Nephron progenitor cell (in vitro differentiated cells): Measurements from ENCODE around the gene GPR162.
A peak's percentile ranks its signal among the peaks of the same experiment; 100 is the strongest.

Source experiments
- DNase-seq: peaks from one replicate; pipeline ENCODE4 v3.0.0; 2021
- H3K27ac Mint-ChIP-seq: 2 replicates; pipeline ENCODE4 v1.8.0; 2021; ENCODE audit warnings: mild to moderate bottlenecking, moderate library complexity, mixed read lengths
- H3K27me3 Mint-ChIP-seq: 2 replicates; pipeline ENCODE4 v1.8.0; 2021; ENCODE audit warnings: mild to moderate bottlenecking, low read depth, mixed read lengths; ENCODE audit not compliant: poor library complexity
- H3K36me3 Mint-ChIP-seq: 2 replicates; pipeline ENCODE4 v1.8.0; 2021; ENCODE audit warnings: low read depth, mixed read lengths
- H3K4me1 Mint-ChIP-seq: 2 replicates; pipeline ENCODE4 v1.8.0; 2021; ENCODE audit warnings: mixed read lengths
- H3K4me3 Mint-ChIP-seq: 2 replicates; pipeline ENCODE4 v1.8.0; 2021; ENCODE audit warnings: mild to moderate bottlenecking, moderate library complexity, mixed read lengths
- H3K9me3 Mint-ChIP-seq: 2 replicates; pipeline ENCODE4 v1.8.0; 2021; ENCODE audit warnings: mild to moderate bottlenecking, moderate library complexity, mixed read lengths
- TF ChIP-seq, protein P1 (sequence below): fragments of 200-600 bp; sonication (generic); IDR thresholded peaks from 2 replicates; pipeline ENCODE4 v1.5.0; 2021; ENCODE audit warnings: antibody characterized with exemption

Gene GPR162

DNA sequence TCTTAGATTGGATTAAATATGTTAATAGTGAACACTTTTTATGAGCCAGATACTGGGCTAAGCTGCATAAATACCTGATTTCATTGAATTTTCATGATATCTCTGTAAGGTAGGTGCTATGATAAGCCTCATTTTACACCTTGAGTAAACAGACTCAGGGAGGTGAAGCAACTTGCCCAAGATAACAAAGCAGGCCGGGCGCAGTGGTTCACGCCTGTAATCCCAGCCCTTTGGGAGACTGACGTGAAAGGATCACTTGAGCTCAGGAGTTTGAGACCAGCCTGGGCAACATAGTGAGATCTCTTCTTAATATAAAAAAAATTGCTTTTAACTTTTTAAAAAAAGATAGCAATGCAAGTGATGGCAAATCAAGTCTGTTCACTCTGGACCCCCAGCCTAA is 20.5 kb downstream of the GPR162 start:
- peaks cover 38% of the 10 kb centered on the region for H3K36me3 Mint-ChIP-seq
- no peak overlapping the region for H3K4me3 Mint-ChIP-seq
- TF ChIP-seq, protein P1, sequence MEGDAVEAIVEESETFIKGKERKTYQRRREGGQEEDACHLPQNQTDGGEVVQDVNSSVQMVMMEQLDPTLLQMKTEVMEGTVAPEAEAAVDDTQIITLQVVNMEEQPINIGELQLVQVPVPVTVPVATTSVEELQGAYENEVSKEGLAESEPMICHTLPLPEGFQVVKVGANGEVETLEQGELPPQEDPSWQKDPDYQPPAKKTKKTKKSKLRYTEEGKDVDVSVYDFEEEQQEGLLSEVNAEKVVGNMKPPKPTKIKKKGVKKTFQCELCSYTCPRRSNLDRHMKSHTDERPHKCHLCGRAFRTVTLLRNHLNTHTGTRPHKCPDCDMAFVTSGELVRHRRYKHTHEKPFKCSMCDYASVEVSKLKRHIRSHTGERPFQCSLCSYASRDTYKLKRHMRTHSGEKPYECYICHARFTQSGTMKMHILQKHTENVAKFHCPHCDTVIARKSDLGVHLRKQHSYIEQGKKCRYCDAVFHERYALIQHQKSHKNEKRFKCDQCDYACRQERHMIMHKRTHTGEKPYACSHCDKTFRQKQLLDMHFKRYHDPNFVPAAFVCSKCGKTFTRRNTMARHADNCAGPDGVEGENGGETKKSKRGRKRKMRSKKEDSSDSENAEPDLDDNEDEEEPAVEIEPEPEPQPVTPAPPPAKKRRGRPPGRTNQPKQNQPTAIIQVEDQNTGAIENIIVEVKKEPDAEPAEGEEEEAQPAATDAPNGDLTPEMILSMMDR: no peak
- H3K9me3 Mint-ChIP-seq: no peaks in the 10 kb centered on the region
- H3K4me1 Mint-ChIP-seq: peaks cover 13% of the 10 kb centered on the region
- no peak for DNase-seq
- no peaks in the 10 kb centered on the region for H3K27me3 Mint-ChIP-seq
- no peak overlapping the region for H3K27ac Mint-ChIP-seq

DNA sequence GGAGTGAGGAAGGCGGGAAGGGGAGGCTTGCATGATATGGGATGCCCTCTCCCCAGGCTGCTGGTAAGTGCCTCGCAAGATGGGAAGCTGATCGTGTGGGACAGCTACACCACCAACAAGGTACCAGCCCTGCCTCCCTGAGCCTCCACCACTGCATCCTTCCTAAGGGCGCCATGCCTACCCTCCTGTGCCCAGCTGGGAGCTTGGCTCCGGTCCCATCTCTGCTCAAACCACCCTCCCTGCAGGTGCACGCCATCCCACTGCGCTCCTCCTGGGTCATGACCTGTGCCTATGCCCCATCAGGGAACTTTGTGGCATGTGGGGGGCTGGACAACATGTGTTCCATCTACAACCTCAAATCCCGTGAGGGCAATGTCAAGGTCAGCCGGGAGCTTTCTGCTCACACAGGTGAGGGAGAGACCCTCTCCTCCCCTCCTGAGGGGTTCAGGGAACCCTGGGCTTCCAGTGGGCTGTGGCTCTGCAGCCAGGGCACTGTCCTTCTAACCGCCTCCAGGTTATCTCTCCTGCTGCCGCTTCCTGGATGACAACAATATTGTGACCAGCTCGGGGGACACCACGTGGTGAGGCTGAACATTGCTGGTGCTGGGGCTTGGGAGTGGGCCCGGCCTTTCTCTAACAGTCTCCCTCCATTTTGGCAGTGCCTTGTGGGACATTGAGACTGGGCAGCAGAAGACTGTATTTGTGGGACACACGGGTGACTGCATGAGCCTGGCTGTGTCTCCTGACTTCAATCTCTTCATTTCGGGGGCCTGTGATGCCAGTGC is 21.7 kb downstream of the GPR162 start:
- no peak for DNase-seq
- peak overlapping the region; percentile 66 for H3K27ac Mint-ChIP-seq

GRCh38 chr12:6845395-6845794 is 23.8 kb downstream of the GPR162 start:
- TF ChIP-seq, protein P1: no peak
- H3K4me3 Mint-ChIP-seq: no peak overlapping the region
- no peaks in the 10 kb centered on the region for H3K9me3 Mint-ChIP-seq
- no peak overlapping the region for H3K27ac Mint-ChIP-seq
- H3K27me3 Mint-ChIP-seq: peaks cover 3% of the 10 kb centered on the region
- peaks cover 32% of the 10 kb centered on the region for H3K4me1 Mint-ChIP-seq
- H3K36me3 Mint-ChIP-seq: peaks cover 56% of the 10 kb centered on the region
- DNase-seq: no peak

More for the DNA sequence above, 21.7 kb downstream of the GPR162 start:
- no peaks in the 10 kb centered on the region for H3K9me3 Mint-ChIP-seq
- H3K4me3 Mint-ChIP-seq: no peak overlapping the region
- H3K36me3 Mint-ChIP-seq: peaks cover 43% of the 10 kb centered on the region
- H3K4me1 Mint-ChIP-seq: peaks cover 16% of the 10 kb centered on the region
- TF ChIP-seq, protein P1: no peak
- peaks cover 3% of the 10 kb centered on the region for H3K27me3 Mint-ChIP-seq

DNA sequence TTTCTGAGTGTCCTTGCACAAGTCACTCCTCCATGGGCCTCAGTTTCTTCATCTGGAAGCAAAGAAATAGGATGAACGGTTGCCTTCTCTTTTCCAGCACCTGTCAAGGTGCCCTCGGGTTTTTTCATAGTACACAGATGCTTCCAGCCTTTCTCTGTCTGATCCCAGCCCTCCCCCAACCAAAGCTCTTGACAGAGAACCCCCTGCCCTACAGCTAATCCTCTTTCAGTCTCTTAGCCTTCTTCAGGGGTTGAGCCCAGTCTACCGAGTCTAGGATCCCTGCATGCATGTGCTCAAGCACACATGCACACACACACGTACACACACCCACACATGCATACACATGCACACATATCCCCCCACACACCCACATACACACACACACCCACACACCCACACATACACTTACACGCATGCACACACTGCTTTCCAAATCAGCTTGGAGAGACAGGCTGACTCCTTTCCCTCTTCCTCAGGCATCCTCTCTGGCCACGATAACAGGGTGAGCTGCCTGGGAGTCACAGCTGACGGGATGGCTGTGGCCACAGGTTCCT is 24.8 kb downstream of the GPR162 start:
- TF ChIP-seq, protein P1: no peak
- DNase-seq: no peak
- peaks cover 56% of the 10 kb centered on the region for H3K36me3 Mint-ChIP-seq
- peaks cover 3% of the 10 kb centered on the region for H3K27me3 Mint-ChIP-seq
- peak overlapping the region; percentile 43 for H3K27ac Mint-ChIP-seq
- no peak overlapping the region for H3K4me3 Mint-ChIP-seq
- H3K9me3 Mint-ChIP-seq: no peaks in the 10 kb centered on the region
- H3K4me1 Mint-ChIP-seq: peaks cover 42% of the 10 kb centered on the region

DNA sequence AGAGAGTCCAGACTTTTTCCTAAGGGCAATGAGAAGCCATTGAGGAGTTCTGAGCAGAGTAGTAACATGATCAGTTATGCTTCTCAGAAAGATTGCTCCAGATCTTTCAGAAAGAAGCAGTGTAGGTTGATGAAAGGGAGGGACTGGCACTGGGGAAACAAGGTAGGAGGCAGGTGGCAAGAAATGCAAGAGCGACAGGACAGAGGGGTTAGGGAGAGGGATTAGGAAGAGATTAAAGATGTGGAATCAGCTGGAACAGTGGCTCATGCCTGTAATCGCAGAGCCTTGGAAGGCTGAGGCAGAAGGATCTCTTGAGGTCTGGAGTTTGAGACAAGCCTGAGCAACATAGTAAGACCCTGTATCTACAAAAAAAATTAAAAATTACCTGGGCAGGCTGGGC is 26.1 kb downstream of the GPR162 start:
- TF ChIP-seq, protein P1: no peak
- Mint-ChIP-seq H3K9me3 (no peaks in the 10 kb centered on the region), H3K4me3 (peak overlapping the region; percentile 12), H3K27me3 (peaks cover 3% of the 10 kb centered on the region), H3K27ac (peak overlapping the region; percentile 5), H3K4me1 (peaks cover 40% of the 10 kb centered on the region), H3K36me3 (peaks cover 56% of the 10 kb centered on the region)
- DNase-seq: no peak
